GM18519 (cell line): ENCODE measurements around the gene TRMO.
A peak's percentile ranks its signal among the peaks of the same experiment; 100 is the strongest.

Source experiments
- ATAC-seq: cut with Tn5 transposase; IDR thresholded peaks from one replicate; pipeline ENCODE4 v1.9.1; 2021; ENCODE audit warnings: mild to moderate bottlenecking, moderate library complexity; ENCODE audit not compliant: unreplicated experiment, low FRiP score

The TRMO gene

DNA sequence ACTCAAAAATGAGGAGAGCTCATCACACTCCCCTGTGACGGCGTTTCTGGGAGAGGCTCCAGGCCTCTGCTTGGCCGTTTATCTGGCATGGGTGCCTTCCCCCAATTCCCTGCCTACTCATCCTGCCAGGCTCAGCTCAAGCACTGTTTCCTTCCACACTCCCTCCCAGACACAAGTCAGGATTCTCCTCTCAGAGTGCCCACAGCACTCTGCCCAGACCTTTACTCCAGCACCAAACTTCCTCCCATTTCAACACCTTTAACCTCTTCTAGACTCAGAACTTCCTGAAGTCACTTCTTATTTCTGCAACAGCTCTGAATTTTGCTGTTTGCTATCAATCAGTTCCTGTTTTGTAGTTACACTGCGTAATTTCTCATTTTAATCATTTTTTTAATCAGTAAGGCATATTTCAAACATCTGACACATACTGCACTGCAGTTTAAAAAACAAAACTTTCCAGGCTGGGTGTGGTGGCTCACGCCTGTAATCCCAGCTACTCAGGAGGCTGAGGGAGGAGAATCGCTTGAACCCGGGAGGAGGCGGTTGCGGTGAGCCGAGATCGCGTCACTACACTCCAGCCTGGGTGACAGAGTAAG lies 16.0 kb downstream of the TRMO start:
- ATAC-seq: no peak

DNA sequence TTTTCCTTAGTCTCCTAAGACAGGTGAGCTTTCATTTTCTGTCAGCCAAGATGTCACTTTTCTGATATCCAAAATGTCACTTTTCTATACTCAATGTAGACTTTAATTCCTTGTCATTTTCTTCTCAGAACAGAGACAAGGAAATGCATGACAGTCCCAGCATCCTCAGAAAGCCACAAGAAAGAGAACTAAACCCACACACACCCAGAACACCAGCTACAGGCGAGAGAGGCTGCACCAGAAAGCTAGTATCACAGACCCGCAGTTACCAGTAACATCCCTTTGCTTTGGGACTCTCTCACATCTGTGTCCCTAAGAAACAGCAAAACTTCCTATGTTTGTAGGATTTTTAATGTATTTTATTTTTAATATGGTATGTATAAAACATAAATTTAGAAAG lies 17.1 kb downstream of the TRMO start:
- no peak for ATAC-seq

DNA sequence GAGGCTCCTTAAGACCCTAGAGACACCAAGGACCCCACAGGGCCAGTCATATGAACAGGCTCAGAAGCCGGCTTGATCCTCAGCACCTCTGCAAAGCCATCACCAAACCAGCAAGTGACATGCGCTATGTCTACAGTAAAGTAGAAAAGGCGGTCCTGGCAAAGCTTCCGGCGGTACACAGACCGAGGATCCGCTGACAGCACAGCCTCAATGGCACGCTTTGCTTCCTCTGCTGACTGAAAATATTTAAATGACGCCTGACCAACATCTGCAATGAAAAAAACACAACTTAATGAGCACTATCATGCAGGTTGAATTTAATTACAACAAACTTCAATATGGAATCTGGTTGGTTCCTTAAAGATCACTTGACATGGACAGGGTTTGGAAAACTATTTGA lies 17.6 kb downstream of the TRMO start:
- no peak for ATAC-seq

DNA sequence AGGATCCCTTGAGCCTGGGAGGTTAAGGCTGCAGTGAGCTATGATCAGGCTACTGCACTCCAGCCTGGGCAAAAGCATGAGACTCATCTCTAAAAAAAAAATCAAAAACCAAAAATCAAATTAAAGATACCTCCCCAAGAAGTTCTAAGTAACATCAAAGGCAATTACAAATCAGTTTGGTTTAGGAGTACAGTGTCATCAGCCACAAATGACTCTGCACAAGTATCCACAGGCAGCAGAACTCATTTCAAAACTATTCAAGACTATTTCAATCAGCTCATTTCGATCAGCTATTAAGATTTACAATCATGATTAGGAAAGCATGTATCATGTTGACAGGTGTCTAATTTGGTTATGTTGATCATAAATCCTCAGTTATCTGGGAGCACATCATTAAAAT lies 19.1 kb downstream of the TRMO start:
- no peak for ATAC-seq

DNA sequence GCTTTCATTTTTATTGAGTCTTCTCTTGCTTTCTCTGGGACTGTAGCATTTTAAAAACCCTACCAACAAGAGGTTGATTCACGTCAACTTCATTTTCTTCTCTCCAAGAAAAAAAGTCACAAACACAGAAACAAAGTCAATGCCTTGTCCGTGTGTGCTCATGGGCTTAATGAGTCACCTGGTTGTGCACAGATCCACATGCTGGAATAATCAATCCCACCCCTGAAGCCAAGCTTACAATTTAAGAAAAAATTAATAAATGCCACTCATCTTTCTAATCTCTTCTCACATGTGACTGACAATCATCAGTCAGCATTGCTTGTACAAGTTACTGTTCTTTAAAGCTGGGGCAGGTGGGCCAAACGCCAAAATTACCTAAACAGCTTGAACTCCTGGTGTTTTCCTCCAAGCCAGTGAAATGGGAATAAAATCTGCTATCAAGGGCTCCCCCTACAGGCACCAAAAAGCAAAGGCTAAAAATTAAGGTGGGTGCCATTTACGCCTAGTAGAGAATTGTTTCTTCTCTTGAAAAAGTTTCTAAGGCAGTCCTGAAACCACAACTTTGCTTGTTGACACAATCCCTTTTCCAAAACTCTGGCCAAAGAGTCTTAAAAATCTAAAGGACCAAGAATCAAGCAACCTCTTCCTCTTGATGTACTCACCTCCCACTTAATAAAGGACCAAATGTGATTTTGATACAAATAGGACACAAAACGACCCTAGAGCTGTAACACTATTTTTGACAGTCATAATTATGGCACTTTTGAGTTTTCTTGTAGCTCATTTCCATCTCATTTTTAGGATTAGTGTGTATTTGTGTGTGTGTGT lies 21.3 kb downstream of the TRMO start:
- ATAC-seq: no peak

DNA sequence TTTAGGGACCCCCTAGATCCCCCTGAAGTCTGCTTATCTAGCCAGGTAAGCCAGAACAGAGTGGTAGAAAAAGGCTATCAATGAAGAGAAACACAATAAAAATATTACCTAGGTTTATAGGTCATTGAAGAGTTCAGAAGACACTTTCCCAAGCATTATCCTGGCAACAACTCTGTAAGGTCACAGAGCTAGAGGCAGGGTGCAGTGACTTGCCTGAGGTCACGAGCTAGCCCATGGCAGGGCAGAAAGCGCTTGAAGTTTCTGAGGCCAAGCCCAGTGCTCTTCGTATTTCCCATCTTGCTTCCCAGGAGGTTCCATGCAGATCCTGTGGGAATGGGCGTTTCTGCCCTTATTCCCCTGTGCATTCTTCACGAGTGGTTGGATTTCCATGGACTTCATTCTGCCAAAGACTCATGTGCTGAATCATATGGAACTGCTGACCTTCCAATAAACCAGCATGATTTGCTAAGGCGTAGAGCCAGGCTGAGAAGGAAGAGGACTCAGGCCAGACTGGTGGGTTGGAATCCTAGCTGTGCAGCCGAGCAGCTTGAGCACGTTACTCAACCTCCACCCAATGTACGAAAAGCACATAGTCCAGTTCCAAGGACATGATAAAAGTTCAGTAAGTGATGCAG lies 22.1 kb downstream of the TRMO start:
- ATAC-seq: no peak

DNA sequence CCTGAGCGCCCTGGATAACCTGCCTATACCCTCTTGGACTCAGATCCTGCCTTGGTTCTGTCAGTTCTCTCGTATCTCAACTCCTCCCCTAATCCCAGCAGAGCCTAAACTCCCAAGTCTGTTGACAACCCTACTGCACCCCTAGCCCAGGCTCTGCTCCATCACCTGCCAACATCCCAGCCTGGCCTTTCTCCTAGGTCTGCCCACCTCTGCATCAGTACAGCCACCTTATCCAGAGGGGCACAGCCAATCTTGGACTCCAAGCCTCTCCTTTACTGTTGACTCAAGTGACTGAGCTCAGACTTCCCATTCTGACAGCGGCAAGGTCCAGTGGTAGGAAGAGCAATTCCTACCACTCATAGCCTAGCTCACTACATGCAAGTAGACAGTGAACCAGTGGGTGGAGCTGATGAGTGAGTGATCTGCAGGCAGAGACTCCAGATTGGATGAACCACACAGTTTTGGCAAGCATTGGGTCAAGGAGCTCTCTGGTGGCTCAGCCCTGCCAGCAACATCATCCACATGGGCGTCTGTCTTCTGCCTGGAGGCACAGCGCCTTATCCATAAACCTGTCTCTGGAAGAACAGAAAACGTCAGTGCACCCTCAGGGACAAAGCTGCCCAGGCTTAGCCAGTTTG lies 26.5 kb downstream of the TRMO start:
- no peak for ATAC-seq

DNA sequence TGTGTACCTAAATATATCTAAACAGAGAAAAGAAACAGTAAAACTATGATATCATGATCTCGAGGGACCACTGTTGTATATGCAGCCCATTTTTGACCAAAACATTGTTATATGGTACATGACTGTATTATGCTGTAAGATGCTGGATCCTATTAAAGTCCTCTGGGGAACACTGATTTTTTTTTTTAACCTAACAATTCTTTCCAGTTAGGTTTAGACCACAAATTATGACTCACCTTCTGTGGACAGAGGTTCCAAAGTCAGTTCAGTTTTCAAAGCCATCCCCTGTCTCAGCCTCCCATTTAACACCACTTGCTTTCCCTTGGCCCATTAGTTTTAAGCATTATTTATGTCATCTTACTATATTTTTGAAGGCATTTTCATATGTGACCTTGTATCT lies 27.1 kb downstream of the TRMO start:
- no peak for ATAC-seq

DNA sequence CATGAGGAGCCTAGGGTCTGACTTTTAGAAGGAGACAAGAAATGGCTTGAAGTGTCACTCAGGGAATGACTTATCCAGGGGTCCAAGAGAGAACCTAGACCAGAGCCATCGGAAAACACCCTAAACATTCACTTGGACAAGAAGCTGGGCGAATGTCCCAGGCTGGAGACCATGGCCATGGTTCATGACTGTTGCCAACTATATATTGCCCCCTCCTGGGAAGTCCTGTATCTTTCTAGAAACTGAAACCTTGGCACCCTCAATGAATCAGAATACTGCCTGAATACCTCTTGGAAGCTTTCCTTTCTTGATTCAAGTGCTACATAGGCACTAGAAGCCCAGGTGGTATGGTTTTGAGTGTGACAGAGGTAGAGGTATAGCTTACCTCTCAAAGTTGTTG lies 29.9 kb downstream of the TRMO start:
- no peak for ATAC-seq

DNA sequence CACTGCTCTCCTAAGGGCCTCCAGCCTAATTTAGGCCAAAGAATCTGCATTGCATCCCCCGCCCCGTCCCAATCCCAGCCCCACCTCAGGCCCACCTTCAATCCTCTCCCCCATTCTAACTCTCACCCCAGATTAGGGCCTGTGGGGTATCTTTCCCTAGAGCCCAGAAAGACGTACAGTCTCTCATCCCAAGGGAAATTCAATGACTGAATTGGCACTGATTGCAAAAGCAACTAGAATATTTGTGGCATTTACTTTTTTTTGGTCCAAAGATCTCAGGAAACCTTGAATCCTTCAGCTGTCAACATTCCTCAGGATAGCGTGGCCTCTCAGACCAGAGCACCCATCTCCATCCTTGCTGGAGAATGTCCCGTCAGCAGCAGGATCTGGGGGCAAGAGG lies 30.6 kb downstream of the TRMO start:
- no peak for ATAC-seq

DNA sequence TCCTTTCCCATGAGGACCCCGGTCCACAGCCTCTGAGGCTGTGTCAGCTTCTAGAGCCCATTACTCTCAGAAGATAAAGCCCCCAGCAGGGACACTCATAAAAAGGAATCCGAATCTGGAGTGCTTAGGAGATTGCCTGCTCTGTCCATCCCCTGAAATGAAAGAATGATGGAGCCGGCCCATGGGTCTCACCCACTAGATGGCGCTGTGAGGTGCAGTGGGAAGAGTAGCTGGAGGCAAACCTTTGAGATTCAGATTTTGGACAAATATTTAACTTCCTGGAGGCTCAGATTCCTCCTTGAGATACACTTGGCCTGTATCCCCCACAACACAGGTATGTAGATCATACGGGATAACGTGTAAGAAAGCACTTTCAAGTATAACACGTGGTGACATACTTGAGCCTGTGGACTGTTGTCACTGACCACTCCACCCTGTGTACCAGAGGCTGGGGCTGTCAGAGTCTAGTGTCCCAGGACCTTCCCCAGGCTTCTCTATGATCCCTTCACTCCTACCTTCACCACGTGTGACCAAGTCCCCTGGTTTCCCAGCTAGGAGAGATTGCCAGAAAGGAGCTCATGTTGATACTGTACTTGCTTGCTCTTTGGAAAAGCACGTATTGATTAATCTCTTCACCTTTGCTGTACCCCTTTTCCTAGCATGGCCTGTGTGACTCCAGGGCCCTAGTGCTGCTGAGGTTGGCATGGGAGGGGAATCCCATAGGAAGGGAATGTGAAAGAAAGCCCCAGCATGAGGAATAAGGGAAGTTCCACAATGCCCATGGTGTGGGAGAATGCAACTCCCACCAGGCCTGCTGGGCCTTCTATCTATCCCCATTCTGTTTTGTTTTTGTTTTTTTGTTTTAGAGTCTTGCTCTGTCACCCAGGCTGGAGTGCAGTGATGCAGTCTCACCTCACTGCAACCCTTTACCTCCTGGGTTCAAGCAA lies 32.1 kb downstream of the TRMO start:
- ATAC-seq: no peak

DNA sequence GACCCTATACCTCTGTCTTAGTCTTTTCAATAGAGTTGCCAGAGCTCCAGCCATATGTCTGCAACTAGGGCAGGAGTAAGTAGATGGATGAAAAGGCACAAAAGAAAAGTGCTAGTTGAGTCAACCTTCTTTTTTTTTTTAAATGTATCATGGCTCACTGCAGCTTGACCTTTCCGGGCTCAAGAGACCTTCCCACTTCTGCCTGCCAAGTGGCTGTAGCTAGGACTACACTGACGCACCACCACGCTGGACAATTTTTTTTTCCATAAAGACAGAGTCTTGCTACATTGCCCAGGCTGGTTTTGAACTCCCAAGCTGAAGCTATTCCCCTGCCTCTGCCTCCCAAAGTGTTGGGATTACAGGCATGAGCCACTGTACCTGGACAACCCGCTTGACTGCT lies 42.0 kb downstream of the TRMO start:
- ATAC-seq: no peak

DNA sequence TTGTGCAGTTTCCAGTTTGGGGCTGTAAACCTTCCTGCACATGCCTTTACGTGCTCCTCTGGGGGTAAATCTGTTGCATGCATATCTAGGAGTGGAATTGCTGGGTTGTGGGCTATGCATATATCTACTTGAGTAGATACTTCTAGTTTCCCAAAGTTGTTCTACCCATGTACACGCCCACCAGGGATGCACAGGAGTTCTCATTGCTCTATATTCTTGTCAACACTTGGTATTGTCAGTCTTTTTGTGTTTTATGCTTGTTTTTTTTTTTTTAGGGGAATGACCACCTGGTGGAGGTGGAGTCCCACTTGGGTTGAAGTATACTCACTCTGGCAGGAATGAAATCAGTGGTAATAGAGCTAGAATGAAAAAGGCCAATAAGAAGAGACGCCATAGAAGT lies 46.2 kb downstream of the TRMO start:
- no peak for ATAC-seq

DNA sequence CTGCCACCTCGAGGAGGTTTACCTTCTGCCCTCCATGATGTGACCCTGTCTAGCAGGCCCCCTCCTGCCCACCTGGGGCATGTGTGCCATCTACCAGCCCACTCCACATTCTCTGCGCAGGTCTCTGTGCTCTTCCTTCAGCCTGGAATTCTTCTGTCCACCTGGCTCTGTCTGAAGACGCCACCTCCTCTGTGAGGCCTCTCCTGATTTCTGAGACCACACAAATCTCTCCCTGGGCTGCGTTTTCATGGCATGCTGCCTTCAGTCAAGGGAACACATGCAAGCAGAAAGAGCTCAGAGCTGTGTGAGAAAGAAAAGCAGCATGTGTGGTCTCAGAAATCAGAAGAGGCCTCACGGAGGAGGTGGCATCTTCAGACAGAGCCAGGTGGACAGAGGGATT lies 47.2 kb downstream of the TRMO start:
- no peak for ATAC-seq

DNA sequence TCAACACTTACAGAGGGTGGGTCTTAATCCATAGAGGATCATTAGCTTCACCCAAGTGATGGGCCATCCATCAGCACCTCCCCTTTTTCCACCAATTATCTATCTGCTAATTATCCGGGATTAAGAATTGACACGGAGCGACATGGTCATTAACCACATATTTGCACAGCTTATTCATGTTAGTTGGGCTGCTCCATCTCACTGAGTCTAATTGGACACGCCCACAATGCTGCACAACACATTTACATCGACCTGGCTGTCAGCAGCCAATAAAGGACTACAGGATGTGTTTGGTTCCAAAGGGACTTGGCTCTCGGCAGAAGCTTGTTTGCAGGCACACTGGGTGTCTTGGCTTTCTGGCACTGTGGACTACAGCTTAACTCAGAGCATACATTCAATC lies 47.7 kb downstream of the TRMO start:
- no peak for ATAC-seq

DNA sequence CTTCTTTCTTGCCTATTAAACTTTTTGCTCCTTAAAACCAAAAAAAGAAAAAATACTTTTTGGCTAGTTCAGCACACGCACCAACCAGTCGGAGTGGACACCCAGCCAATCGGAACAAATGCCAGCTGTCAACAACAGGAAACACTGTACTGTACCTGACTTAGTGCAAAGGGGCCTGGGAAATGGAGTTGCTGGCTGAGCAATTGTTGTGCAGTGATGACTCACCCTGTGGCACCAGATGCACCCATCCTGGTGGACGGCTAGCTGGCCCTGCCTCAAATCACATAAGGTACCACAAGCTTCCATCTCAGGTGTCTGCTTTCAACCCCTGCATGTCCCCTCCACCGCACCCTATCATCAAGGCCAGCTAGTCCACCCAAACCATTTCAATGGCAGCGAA lies 48.4 kb downstream of the TRMO start:
- no peak for ATAC-seq

DNA sequence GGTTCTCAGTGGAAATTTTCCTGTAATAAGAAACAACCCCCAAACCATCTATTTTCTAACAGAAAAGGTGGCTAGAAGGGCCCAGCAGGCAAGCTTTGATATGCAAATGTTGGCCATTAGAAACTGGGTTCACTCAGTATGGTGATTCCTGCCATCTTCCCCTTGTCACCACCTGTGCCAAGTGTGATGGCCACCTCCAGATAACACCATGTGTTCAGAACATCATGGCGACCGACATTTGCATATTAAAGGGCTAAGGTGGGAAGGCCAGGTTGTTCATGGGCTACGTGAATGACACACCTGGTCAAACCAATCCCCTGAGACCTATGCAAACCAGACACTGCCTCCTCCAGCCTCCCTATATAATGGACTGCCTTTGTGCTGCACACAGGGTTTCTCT lies 48.9 kb downstream of the TRMO start:
- ATAC-seq: no peak

DNA sequence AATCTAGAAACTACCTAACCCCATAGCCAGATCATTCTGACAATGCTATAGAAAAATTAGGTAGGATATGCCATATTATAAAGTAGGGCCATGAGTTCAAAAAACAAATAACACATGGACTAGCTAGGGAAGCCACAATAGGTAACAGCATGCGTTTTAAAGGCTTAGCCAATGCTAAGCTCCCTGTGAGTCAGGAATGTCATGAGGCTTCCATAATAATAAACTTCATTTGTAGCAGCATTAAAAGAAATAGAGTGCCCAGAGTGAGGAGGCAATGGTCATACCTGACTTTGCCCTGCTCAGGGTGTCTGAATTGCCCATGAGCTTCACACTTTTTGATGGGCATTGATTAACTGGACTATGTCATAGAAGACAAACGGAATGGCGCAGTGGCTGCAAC lies 53.4 kb downstream of the TRMO start:
- ATAC-seq: no peak

DNA sequence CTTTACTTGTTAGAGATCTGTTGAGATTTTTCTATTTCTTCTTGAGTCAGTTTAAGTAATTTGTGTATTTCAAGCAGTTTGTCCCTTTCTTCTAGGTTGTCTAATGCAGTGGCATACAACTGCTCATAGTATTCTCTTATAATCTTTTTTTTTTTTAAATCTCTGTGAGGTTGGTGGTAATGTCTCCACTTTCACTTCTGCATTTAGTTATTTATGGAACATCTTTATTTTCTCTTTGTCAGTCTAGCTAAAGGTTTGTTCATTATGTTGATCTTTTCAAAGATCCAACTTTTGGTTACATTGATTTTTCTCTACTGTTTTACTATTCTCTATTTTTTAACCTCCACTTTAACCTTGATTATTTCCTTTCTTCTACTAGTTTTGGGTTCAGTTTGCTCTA lies 55.5 kb downstream of the TRMO start:
- peak; percentile 71 for ATAC-seq

DNA sequence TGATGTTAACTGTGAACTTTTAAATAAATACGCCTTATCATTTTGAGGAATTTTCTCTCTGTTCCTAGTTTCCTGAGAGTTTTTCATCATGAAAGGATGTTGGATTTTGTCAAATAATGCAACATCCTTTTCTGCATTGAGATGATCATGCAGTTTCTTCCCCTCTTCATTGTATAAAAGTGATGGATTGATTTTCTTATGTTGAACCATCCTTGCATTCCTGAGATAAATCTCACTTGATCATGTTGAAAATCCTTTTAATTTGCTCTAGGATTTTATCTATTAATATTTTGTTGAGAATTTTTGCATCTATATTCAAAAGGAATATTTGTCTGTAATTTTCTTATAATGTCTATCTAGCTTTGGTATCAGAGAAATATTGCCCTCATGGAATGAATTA lies 56.0 kb downstream of the TRMO start:
- no peak for ATAC-seq
